ENCODE measurements around the gene TOB1.

DNA sequence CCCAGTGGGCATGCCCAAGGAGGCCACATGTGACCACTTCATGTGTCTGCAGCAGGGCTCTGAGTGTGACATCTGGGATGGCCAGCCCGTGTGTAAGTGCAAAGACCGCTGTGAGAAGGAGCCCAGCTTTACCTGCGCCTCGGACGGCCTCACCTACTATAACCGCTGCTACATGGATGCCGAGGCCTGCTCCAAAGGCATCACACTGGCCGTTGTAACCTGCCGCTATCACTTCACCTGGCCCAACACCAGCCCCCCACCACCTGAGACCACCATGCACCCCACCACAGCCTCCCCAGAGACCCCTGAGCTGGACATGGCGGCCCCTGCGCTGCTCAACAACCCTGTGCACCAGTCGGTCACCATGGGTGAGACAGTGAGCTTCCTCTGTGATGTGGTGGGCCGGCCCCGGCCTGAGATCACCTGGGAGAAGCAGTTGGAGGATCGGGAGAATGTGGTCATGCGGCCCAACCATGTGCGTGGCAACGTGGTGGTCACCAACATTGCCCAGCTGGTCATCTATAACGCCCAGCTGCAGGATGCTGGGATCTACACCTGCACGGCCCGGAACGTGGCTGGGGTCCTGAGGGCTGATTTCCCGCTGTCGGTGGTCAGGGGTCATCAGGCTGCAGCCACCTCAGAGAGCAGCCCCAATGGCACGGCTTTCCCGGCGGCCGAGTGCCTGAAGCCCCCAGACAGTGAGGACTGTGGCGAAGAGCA is 26.4 kb downstream of the TOB1 start:
- TF ChIP-seq TAF1 (IDR thresholded peaks at IDR 0.05; ENCODE audit: borderline replicate concordance, low read depth, low read length), result no peak
- TF ChIP-seq POLR2A (IDR thresholded peaks at IDR 0.05; ENCODE audit: low read depth, low read length), result no peak

Measured in GM12892 (cell line).